RWPE1 (cell line): ENCODE measurements around the gene ZNF615.
"Not testable (repeated sequence)": the region's sequence is repeated elsewhere in the genome, so short reads cannot be mapped to it uniquely, and the experiment has no call there.

Experiments
- CTCF ChIA-PET: fragments of 350-600 bp; sonication (Branson Sonifier 250); formaldehyde crosslinking; extraction: SDS; loops from one replicate; lab custom pipeline; 2021; lab: Yijun Ruan, JAX
- POLR2A ChIA-PET: fragments of 400-600 bp; formaldehyde crosslinking; extraction: SDS; loops from one replicate; lab custom pipeline; 2020; ENCODE audit warnings: antibody characterized with exemption; ENCODE audit not compliant: low non-redundant PET; lab: Yijun Ruan, JAX
- DNase-seq: peaks from one replicate; pipeline ENCODE4 v3.0.0; 2012; ENCODE audit warnings: low spot score
- H3K27ac ChIP-seq: fragments of 450-650 bp; 2 replicates; pipeline ENCODE4 v1.5.1; 2017
- CTCF ChIP-seq: fragments of 450-650 bp; conservative IDR thresholded peaks from 2 replicates; pipeline ENCODE4 v1.5.1; 2017; ENCODE audit warnings: low read depth, mild to moderate bottlenecking

Gene ZNF615

DNA sequence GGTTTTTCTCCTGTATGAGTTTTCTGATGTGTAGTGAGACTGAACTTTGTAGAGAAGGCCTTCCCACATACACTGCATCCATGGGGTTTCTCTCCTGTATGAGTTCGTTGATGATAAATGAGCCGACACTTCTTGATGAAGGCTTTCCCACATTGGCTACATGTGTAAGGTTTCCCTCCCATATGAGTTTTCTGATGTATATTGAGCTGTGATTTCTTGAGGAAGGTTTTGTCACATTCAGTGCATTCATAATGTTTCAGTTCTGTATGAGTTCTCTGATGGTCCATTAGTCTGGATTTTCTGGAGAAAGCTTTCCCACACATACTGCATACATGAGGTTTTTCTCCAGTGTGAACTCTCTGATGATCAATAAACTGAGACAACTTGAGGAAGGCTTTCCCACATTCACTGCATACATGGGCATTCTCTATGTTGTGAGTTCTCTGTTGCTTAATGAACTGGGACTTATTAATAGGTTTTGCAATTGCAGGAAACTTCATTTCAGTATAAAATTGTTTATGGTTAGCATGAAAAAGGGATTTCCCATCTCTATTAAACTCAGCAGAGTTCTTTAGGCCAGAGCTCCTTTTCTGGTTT is 13.9 kb downstream of the ZNF615 start:
- ChIA-PET POLR2A (no interaction called here), CTCF (interaction anchor here (0.5 kb wide), 1 partner anchor 216 kb away, joined by 3 read pairs; no protein-coding TSS in a partner anchor)
- no peak overlapping the region for H3K27ac ChIP-seq
- no peak for TF ChIP-seq CTCF
- DNase-seq = no peak

GRCh38 chr19:51993422-51993821 is 14.6 kb downstream of the ZNF615 start:
- ChIA-PET CTCF (no interaction called here), POLR2A (no interaction called here)
- DNase-seq = no peak
- no peak overlapping the region for H3K27ac ChIP-seq
- no peak for TF ChIP-seq CTCF

- CTCF ChIA-PET = no interaction called here
- H3K27ac ChIP-seq = peak within 1 kb of the TSS; percentile 52
- no peak for TF ChIP-seq CTCF
- POLR2A ChIA-PET = no interaction called here
- peak; percentile 76 for DNase-seq
These were observed 21.4 kb downstream of the ZNF615 start, which contains the start of gene ZNF350 for GRCh38 chr19:51986309-51987291. TSS of gene ZNF350 (minus strand) at chr19:51986840. CDS start at chr19:51974360, 12,480 bp downstream.

DNA sequence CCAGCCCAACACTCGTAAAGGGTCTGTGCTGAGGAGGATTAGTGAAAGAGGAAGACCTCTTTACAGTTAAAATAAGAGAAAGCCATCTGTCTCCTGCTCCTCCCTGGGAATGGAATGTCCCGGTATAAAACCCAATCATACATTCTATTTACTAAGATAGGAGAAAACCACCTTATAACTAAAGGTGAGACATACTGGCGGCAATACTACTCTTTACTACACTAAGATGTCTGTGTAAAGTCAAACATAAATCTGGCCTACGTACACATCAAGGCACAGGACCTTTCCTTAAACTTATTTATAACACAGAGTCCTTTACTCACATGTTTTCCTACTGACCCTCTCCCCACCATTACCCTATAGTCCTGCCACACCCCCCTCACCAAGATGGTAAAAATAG is 24.6 kb downstream of the ZNF615 start:
- ChIA-PET CTCF (no interaction called here), POLR2A (no interaction called here)
- no peak for DNase-seq
- H3K27ac ChIP-seq = no peak overlapping the region
- TF ChIP-seq CTCF = no peak

DNA sequence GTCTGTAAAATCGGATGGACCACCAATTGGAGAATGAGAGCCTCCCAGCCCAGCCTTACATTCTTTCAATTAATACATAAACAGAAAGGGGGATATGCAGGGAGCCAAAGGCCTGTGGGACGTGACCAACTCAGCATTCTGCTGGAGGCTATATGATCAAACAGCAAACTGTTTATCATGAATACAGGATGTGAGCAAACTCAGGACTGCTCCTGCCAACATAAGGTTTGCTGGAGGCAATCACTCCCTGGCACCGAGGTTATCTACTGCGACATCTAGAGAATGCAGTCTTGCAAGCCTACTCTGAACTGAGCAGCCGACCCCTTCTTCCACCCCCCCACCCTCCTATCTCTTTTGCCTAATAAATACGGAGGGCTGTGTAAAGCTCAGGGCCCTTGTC is 27.1 kb downstream of the ZNF615 start:
- DNase-seq, H3K27ac ChIP-seq, POLR2A ChIA-PET: not testable (repeated sequence)
- CTCF ChIA-PET = interaction anchor here (0.6 kb wide), 1 partner anchor 264 kb away, joined by 3 read pairs; no protein-coding TSS in a partner anchor

GRCh38 chr19:51980116-51980736 is 27.8 kb downstream of the ZNF615 start:
- POLR2A ChIA-PET = no interaction called here

More at GRCh38 chr19:51980116-51980736, 27.8 kb downstream of the ZNF615 start:
- no peak overlapping the region for H3K27ac ChIP-seq
- CTCF ChIA-PET = interaction anchor here (0.6 kb wide), 1 partner anchor 60 kb away, joined by 3 read pairs; no protein-coding TSS in a partner anchor
- DNase-seq = no peak
- TF ChIP-seq CTCF = no peak
